Spleen (tissue), 11 donors: ENCODE measurements around the gene MERTK. TPM values are rescaled to one million over a fixed set of nuclear protein-coding genes. Genes with fewer than 3 reads are reported as not detected.

ENCODE experiments used
- DNase-seq: peaks from one replicate; pipeline ENCODE4 v3.0.0-alpha.2; 2020
- H3K27ac ChIP-seq, 8 donors: fragments of 200-600 bp; sonication (generic) in 7 of 8; 1 replicate in 4 of 8; 2 replicates in 4 of 8; pipeline versions ENCODE4 v1.5.0 to v1.8.0; 2016 to 2021; ENCODE audit warnings: inconsistent platforms in 4 of 8, mild to moderate bottlenecking in 4 of 8, moderate library complexity in 1 of 8
- H3K27me3 ChIP-seq, 7 donors: fragments of 200-600 bp; sonication (generic) in 6 of 7; replicated peaks in 1 of 7; 1 replicate in 4 of 7; 2 replicates in 3 of 7; pipeline versions ENCODE4 v1.5.0 to v1.8.0; 2016 to 2021; ENCODE audit warnings: inconsistent platforms in 3 of 7, mild to moderate bottlenecking in 1 of 7
- H3K36me3 ChIP-seq, 6 donors: fragments of 200-600 bp; sonication (generic) in 5 of 6; 1 replicate in 4 of 6; 2 replicates in 2 of 6; pipeline versions ENCODE4 v1.5.0 to v1.8.0; 2016 to 2021; ENCODE audit warnings: inconsistent platforms in 2 of 6
- H3K4me1 ChIP-seq, 6 donors: fragments of 200-600 bp; sonication (generic) in 5 of 6; 1 replicate in 3 of 6; 2 replicates in 3 of 6; pipeline versions ENCODE4 v1.5.0 to v1.8.0; 2016 to 2021; ENCODE audit warnings: inconsistent platforms in 3 of 6
- H3K4me3 ChIP-seq, 8 donors: fragments of 200-600 bp; sonication (generic) in 7 of 8; 1 replicate in 4 of 8; 2 replicates in 4 of 8; pipeline versions ENCODE4 v1.5.0 to v1.8.0; 2016 to 2021; ENCODE audit warnings: inconsistent platforms in 4 of 8, mild to moderate bottlenecking in 4 of 8, moderate library complexity in 2 of 8
- H3K9me3 ChIP-seq, 8 donors: fragments of 200-600 bp; sonication (generic) in 7 of 8; 1 replicate in 4 of 8; 2 replicates in 4 of 8; pipeline versions ENCODE4 v1.5.0 to v1.8.0; 2016 to 2021; ENCODE audit warnings: inconsistent platforms in 4 of 8
- POLR2A ChIP-seq, 3 donors: fragments of 450-650 bp; IDR thresholded peaks; one replicate each; pipeline ENCODE4 v1.5.1; 2017; ENCODE audit warnings: antibody characterized with exemption in 3 of 3, mild to moderate bottlenecking in 1 of 3
- POLR2AphosphoS5 ChIP-seq, 3 donors: sonication (generic); formaldehyde crosslinking; IDR thresholded peaks; one replicate each; pipeline ENCODE4 v1.5.1; 2017; ENCODE audit warnings: antibody characterized with exemption in 3 of 3
- WGBS, 5 donors: extraction: QIAGEN DNeasy Blood & Tissue Kit in 3 of 5; methylation state at CpG; one replicate each; pipeline versions ENCODE4 v1.1.5 to v1.1.7; 2013 to 2018; 5-methylcytosine and 5-hydroxymethylcytosine counted together
- intact Hi-C: fragments of 100-400 bp; cut with DNase I; formaldehyde crosslinking; loops from one replicate; pipeline ENCODE4 v1.15.0; 2023; ENCODE audit warnings: low total_unique reads
- polyA plus RNA-seq, 3 donors: library from polyadenylated mRNA; stranded (reverse); fragments of 200-250 nt; gene quantifications; one replicate each; pipeline ENCODE4 v1.2.1, GENCODE V29; 2013
- total RNA-seq, 7 donors: library from RNA; depleted of rRNA in 3 of 7; stranded (reverse); fragments of >200 nt in 3 of 7; fragmentation: NEBNext Ultra II Directional in 4 of 7; extraction: Animal tissue kit (Norgen Biotek cat#: 25700) in 4 of 7; gene quantifications; one replicate each; pipeline versions ENCODE4 v1.1.0 to v1.2.1, GENCODE V29; 2016 to 2021
- TF ChIP-seq, protein P1 (sequence below), 11 experiments: fragments of 200-600 bp in 7 of 11; fragments of 450-650 bp in 4 of 11; sonication (generic) in 4 of 11; IDR thresholded peaks in 8 of 11; conservative IDR thresholded peaks in 3 of 11; 1 replicate in 7 of 11; 2 replicates in 4 of 11; pipeline versions ENCODE4 v1.4.0 to v1.8.0; 2016 to 2021; ENCODE audit warnings: antibody characterized with exemption in 11 of 11, inconsistent platforms in 4 of 11, mild to moderate bottlenecking in 1 of 11
- donor health status: healthy with polysubstance abuse.
- donor health status: DM: no; HTN: no; CAD: no; lungs with moderate emphysema.
- donor health status: DM: no; HTN: no; CAD: no.
- donor health status: Bipolar disorder and iron deficiency.
- donor health status: healthy.
- donor health status: DM: no; HTN: no; CAD: no.
- donor health status: DM: yes; HTN: yes; CAD: no.

Gene MERTK
- total and polyA plus RNA-seq, 10 donors = 6.9 to 127 (median 49.7) TPM

- WGBS, 5 donors = 92 to 97% (median 94%) methylated on average over 10 of the region's 10 CpGs
- Histone ChIP-seq H3K4me3 (no peak overlapping the region), H3K27ac (no peak overlapping the region), H3K4me1 (peaks cover 0 to 12% (median under 1%) of the 10 kb centered on the region in 6 donors), H3K27me3 (no peaks in the 10 kb centered on the region), H3K36me3 (peaks cover 0 to 72% (median 0%) of the 10 kb centered on the region in 6 donors), H3K9me3 (no peaks in the 10 kb centered on the region)
- intact Hi-C loops = no loop called here
- TF ChIP-seq POLR2AphosphoS5 (IDR thresholded peaks at IDR 0.05) (no peak), POLR2A (IDR thresholded peaks at IDR 0.05) (no peak)
- TF ChIP-seq, protein P1, sequence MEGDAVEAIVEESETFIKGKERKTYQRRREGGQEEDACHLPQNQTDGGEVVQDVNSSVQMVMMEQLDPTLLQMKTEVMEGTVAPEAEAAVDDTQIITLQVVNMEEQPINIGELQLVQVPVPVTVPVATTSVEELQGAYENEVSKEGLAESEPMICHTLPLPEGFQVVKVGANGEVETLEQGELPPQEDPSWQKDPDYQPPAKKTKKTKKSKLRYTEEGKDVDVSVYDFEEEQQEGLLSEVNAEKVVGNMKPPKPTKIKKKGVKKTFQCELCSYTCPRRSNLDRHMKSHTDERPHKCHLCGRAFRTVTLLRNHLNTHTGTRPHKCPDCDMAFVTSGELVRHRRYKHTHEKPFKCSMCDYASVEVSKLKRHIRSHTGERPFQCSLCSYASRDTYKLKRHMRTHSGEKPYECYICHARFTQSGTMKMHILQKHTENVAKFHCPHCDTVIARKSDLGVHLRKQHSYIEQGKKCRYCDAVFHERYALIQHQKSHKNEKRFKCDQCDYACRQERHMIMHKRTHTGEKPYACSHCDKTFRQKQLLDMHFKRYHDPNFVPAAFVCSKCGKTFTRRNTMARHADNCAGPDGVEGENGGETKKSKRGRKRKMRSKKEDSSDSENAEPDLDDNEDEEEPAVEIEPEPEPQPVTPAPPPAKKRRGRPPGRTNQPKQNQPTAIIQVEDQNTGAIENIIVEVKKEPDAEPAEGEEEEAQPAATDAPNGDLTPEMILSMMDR (IDR thresholded peaks at IDR 0.05 in 8 of 11, conservative IDR thresholded peaks at IDR 0.05 in 3 of 11) = no peak
- DNase-seq = no peak
These were observed 122.9 kb downstream of the MERTK start for GRCh38 chr2:112021290-112021689.

- no peaks in the 10 kb centered on the region for H3K9me3 ChIP-seq
- intact Hi-C loops = no loop called here
- no peak overlapping the region for H3K4me3 ChIP-seq
- DNase-seq = no peak
- WGBS, 5 donors = 58 to 86% (median 75%) methylated on average over 8 of the region's 8 CpGs
- H3K4me1 ChIP-seq = peaks cover 0 to 18% (median 2%) of the 10 kb centered on the region in 6 donors
- TF ChIP-seq, protein P1 (IDR thresholded peaks at IDR 0.05 in 8 of 11, conservative IDR thresholded peaks at IDR 0.05 in 3 of 11) = no peak
- TF ChIP-seq POLR2A (IDR thresholded peaks at IDR 0.05) (no peak), POLR2AphosphoS5 (IDR thresholded peaks at IDR 0.05) (peak in 1 of 3 donors; percentile 34)
- H3K27me3 ChIP-seq = no peaks in the 10 kb centered on the region
- peak overlapping the region in 3 of 8 donors; percentile 14 to 44 (median 23) for H3K27ac ChIP-seq
- peaks cover 0 to 66% (median 0%) of the 10 kb centered on the region in 6 donors for H3K36me3 ChIP-seq
These were observed 123.4 kb downstream of the MERTK start for GRCh38 chr2:112021781-112022231.

DNA sequence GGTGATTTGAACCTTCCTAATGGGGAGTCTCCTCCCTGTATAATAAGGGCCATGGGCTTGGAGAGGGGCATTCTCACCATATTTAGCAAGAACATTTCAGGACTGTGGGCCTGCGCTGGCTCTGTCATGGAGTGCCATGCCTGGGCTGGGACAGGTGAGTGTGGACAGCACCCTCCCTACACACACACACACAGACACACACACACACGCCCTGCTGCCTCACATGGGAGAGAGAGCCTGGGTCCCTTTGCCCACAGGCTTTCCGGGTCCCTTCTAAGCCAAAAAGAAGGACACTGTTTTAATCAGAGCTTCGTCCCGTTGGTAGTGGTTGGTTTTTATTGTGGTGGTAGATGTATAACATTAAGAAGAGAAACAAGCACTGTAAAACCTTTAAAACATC, 125.3 kb downstream of the MERTK start:
- H3K36me3 ChIP-seq = peaks cover 0 to 67% (median 0%) of the 10 kb centered on the region in 6 donors
- H3K4me3 ChIP-seq = no peak overlapping the region
- no peaks in the 10 kb centered on the region for H3K9me3 ChIP-seq
- H3K27ac ChIP-seq = peak overlapping the region in 5 of 8 donors; percentile 43 to 72 (median 62)
- no peaks in the 10 kb centered on the region for H3K27me3 ChIP-seq
- TF ChIP-seq POLR2AphosphoS5 (IDR thresholded peaks at IDR 0.05) (no peak), POLR2A (IDR thresholded peaks at IDR 0.05) (no peak)
- TF ChIP-seq, protein P1 (IDR thresholded peaks at IDR 0.05 in 8 of 11, conservative IDR thresholded peaks at IDR 0.05 in 3 of 11) = no peak
- 90 to 94% (median 93%) methylated on average over 5 of the region's 5 CpGs for WGBS, 5 donors
- intact Hi-C loops = no loop called here
- H3K4me1 ChIP-seq = peaks cover 0 to 20% (median 2%) of the 10 kb centered on the region in 6 donors
- no peak for DNase-seq

- whole genome bisulfite sequencing, 5 donors = 55 to 71% (median 60%) methylated on average over 9 of the region's 9 CpGs
- no peaks in the 10 kb centered on the region for H3K27me3 ChIP-seq
- peak overlapping the region in 4 of 8 donors; percentile 43 to 72 (median 64) for H3K27ac ChIP-seq
- TF ChIP-seq POLR2AphosphoS5 (IDR thresholded peaks at IDR 0.05) = peak; percentile 36 to 65 (median 43)
- TF ChIP-seq, protein P1 (IDR thresholded peaks at IDR 0.05 in 8 of 11, conservative IDR thresholded peaks at IDR 0.05 in 3 of 11) = no peak
- H3K4me3 ChIP-seq = no peak overlapping the region
- intact Hi-C loops = no loop called here
- H3K4me1 ChIP-seq = peaks cover 0 to 20% (median 2%) of the 10 kb centered on the region in 6 donors
- no peak for DNase-seq
- H3K9me3 ChIP-seq = no peaks in the 10 kb centered on the region
- peaks cover 0 to 67% (median 0%) of the 10 kb centered on the region in 6 donors for H3K36me3 ChIP-seq
These were observed 125.8 kb downstream of the MERTK start for GRCh38 chr2:112024231-112024630.
